ENCODE data around the gene CD46.

Gene CD46

GRCh38 chr1:207822602-207823451, 71.0 kb downstream of the CD46 start:
- Histone ChIP-seq H3K9me3 (ENCODE audit: control insufficient read depth, insufficient read depth, low read length) (no peaks in the 10 kb centered on the region), H3K27me3 (ENCODE audit: control insufficient read depth, insufficient read depth, low read length) (no peaks in the 10 kb centered on the region), H3K4me1 (ENCODE audit: control insufficient read depth, insufficient read depth, low read length) (peaks cover 2% of the 10 kb centered on the region; the same call in 1 of the 2 replicates), H3K36me3 (ENCODE audit: control insufficient read depth, insufficient read depth, low read length) (no peaks in the 10 kb centered on the region), H3K27ac (ENCODE audit: low read length) (no peak overlapping the region), H3K4me3 (ENCODE audit: low read length) (no peak overlapping the region)
- DNase-seq (ENCODE audit: low read depth, low spot score), result no peak
- no CpG with 5 or more reads among the region's 11 CpGs for WGBS (ENCODE audit: insufficient coverage, insufficient read length)

- Histone ChIP-seq H3K4me1 (ENCODE audit: control insufficient read depth, insufficient read depth, low read length) (peaks cover 2% of the 10 kb centered on the region; the same call in 1 of the 2 replicates), H3K9me3 (ENCODE audit: control insufficient read depth, insufficient read depth, low read length) (no peaks in the 10 kb centered on the region), H3K27me3 (ENCODE audit: control insufficient read depth, insufficient read depth, low read length) (no peaks in the 10 kb centered on the region), H3K27ac (ENCODE audit: low read length) (no peak overlapping the region), H3K4me3 (ENCODE audit: low read length) (no peak overlapping the region), H3K36me3 (ENCODE audit: control insufficient read depth, insufficient read depth, low read length) (no peaks in the 10 kb centered on the region)
- no CpG with 5 or more reads among the region's 19 CpGs for WGBS (ENCODE audit: insufficient coverage, insufficient read length)
- DNase-seq (ENCODE audit: low read depth, low spot score), result no peak
Measured at GRCh38 chr1:207823531-207823879, 71.7 kb downstream of the CD46 start.

DNA sequence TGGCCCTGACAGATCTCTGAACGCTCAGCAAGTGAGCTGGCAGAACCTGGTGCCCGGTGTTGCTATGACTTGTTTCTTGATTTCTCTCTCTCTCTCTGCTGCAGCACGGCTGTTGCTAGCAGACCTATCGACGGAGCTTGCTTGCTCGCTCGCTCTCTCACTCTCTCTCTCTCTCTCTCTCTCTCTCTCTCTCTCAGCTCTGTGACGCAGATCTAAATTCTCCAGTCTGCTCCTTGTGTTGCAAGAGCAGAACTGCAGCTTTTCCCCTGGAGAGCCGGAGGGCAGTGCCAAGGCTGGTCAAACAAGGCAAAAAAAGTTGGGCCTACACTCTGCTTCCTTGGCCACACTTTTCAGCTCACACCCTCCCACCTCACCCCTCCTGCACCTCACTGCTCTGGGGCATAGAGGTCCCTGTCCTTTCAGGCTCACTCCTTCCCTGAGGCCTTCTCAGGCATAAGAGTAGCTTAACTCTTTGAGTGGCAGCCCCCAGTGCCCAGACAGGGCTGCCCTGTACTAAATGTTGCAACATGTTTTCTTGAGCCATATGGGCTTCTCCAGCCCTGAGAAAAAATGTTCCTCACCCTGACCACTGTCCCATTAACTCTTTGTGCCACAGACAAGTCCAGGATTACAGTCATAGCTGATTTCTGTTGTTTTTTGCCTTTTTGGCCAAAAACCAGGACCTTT, 72.2 kb downstream of the CD46 start:
- H3K36me3 ChIP-seq (ENCODE audit: control insufficient read depth, insufficient read depth, low read length), result no peaks in the 10 kb centered on the region
- no peak overlapping the region for H3K27ac ChIP-seq (ENCODE audit: low read length)
- WGBS (ENCODE audit: insufficient coverage, insufficient read length), result no CpG with 5 or more reads among the region's 9 CpGs
- no peak for DNase-seq (ENCODE audit: low read depth, low spot score)
- H3K27me3 ChIP-seq (ENCODE audit: control insufficient read depth, insufficient read depth, low read length), result no peaks in the 10 kb centered on the region
- peaks cover 2% of the 10 kb centered on the region; the same call in 1 of the 2 replicates for H3K4me1 ChIP-seq (ENCODE audit: control insufficient read depth, insufficient read depth, low read length)
- H3K9me3 ChIP-seq (ENCODE audit: control insufficient read depth, insufficient read depth, low read length), result no peaks in the 10 kb centered on the region
- no peak overlapping the region for H3K4me3 ChIP-seq (ENCODE audit: low read length)

- no CpG with 5 or more reads among the region's 6 CpGs for WGBS (ENCODE audit: insufficient coverage, insufficient read length)
- Histone ChIP-seq H3K36me3 (ENCODE audit: control insufficient read depth, insufficient read depth, low read length) (no peaks in the 10 kb centered on the region), H3K4me3 (ENCODE audit: low read length) (no peak overlapping the region), H3K4me1 (ENCODE audit: control insufficient read depth, insufficient read depth, low read length) (peaks cover 2% of the 10 kb centered on the region; the same call in 1 of the 2 replicates), H3K27ac (ENCODE audit: low read length) (no peak overlapping the region), H3K9me3 (ENCODE audit: control insufficient read depth, insufficient read depth, low read length) (no peaks in the 10 kb centered on the region), H3K27me3 (ENCODE audit: control insufficient read depth, insufficient read depth, low read length) (no peaks in the 10 kb centered on the region)
- no peak for DNase-seq (ENCODE audit: low read depth, low spot score)
Measured at GRCh38 chr1:207824691-207825408, 73.0 kb downstream of the CD46 start.

DNA sequence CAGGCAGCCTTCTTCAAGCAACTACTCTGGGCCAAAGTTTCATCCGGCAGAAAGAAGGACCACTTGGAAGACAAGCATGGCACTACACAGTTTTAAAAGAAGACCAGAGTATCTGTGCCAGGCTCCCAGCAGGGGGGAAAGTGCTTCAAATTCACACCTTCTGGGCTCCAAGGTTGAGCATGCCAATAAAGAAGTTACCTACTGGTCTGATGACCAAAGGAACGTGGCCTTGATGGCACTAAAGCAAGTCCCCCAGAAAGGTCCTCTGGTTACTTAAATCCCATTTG, 73.5 kb downstream of the CD46 start:
- WGBS (ENCODE audit: insufficient coverage, insufficient read length), result no CpG with 5 or more reads among the region's 2 CpGs

GRCh38 chr1:207825719-207826556, 74.1 kb downstream of the CD46 start:
- Histone ChIP-seq H3K27me3 (ENCODE audit: control insufficient read depth, insufficient read depth, low read length) (no peaks in the 10 kb centered on the region), H3K4me3 (ENCODE audit: low read length) (no peak overlapping the region), H3K9me3 (ENCODE audit: control insufficient read depth, insufficient read depth, low read length) (no peaks in the 10 kb centered on the region), H3K27ac (ENCODE audit: low read length) (no peak overlapping the region), H3K36me3 (ENCODE audit: control insufficient read depth, insufficient read depth, low read length) (no peaks in the 10 kb centered on the region), H3K4me1 (ENCODE audit: control insufficient read depth, insufficient read depth, low read length) (peaks cover 2% of the 10 kb centered on the region; the same call in 1 of the 2 replicates)
- no CpG with 5 or more reads among the region's 18 CpGs for WGBS (ENCODE audit: insufficient coverage, insufficient read length)
- DNase-seq (ENCODE audit: low read depth, low spot score), result no peak

More for the DNA sequence above, 73.5 kb downstream of the CD46 start:
- Histone ChIP-seq H3K27ac (ENCODE audit: low read length) (no peak overlapping the region), H3K9me3 (ENCODE audit: control insufficient read depth, insufficient read depth, low read length) (no peaks in the 10 kb centered on the region), H3K4me1 (ENCODE audit: control insufficient read depth, insufficient read depth, low read length) (peaks cover 2% of the 10 kb centered on the region; the same call in 1 of the 2 replicates), H3K27me3 (ENCODE audit: control insufficient read depth, insufficient read depth, low read length) (no peaks in the 10 kb centered on the region), H3K4me3 (ENCODE audit: low read length) (no peak overlapping the region), H3K36me3 (ENCODE audit: control insufficient read depth, insufficient read depth, low read length) (no peaks in the 10 kb centered on the region)
- DNase-seq (ENCODE audit: low read depth, low spot score), result no peak

DNA sequence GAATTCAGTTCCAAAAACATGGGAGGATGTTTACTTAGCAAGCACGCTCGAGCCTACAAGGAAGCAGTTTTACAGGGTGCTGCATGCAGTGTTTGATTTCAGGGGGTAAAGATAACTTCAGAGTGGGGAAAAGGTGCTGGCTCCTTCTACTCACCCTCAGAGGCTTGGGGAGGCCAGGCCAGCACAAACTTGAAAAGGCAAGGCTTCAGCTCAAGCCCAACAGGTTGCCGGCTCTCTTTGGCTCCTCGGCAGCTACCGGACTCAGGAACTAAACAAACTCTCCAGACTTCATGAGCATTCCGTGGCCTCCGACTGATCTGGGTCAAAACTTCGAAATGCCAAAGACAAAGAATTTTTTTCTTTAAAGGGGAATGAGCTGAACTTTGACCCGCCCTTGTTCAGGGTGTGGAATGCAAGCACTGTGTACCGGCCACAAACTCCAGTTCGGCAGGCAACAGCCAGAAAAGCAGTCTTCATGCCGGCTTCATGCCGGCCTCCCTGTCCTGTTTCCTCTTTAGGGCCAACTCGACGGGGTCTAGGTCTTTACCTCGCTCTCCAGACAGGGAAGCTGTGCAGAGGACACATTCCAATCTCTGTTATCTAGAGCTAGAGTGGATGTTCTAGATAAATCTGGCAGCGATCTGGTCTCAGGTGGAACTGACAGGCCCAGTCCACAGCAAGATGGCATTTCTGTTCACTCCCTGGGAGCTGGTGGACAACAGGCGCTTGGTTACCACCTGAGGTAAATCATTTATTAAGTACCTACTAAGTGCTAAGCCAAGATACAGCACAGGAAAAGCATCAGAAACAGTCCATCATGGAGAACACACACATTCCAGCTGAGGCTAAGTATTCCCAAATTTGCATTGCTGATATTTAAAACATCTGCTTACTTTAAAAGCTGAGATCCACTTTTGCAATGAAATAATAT, 75.0 kb downstream of the CD46 start:
- Histone ChIP-seq H3K4me3 (ENCODE audit: low read length) (no peak overlapping the region), H3K27ac (ENCODE audit: low read length) (no peak overlapping the region), H3K36me3 (ENCODE audit: control insufficient read depth, insufficient read depth, low read length) (no peaks in the 10 kb centered on the region), H3K9me3 (ENCODE audit: control insufficient read depth, insufficient read depth, low read length) (no peaks in the 10 kb centered on the region), H3K27me3 (ENCODE audit: control insufficient read depth, insufficient read depth, low read length) (no peaks in the 10 kb centered on the region), H3K4me1 (ENCODE audit: control insufficient read depth, insufficient read depth, low read length) (peaks cover 2% of the 10 kb centered on the region; the same call in 1 of the 2 replicates)
- WGBS (ENCODE audit: insufficient coverage, insufficient read length), result no CpG with 5 or more reads among the region's 18 CpGs
- DNase-seq (ENCODE audit: low read depth, low spot score), result no peak

- H3K9me3 ChIP-seq (ENCODE audit: control insufficient read depth, insufficient read depth, low read length), result no peaks in the 10 kb centered on the region
- WGBS (ENCODE audit: insufficient coverage, insufficient read length), result no CpG with 5 or more reads among the region's 2 CpGs
- no peaks in the 10 kb centered on the region for H3K36me3 ChIP-seq (ENCODE audit: control insufficient read depth, insufficient read depth, low read length)
- no peak overlapping the region for H3K27ac ChIP-seq (ENCODE audit: low read length)
- H3K27me3 ChIP-seq (ENCODE audit: control insufficient read depth, insufficient read depth, low read length), result no peaks in the 10 kb centered on the region
- no peak for DNase-seq (ENCODE audit: low read depth, low spot score)
- H3K4me1 ChIP-seq (ENCODE audit: control insufficient read depth, insufficient read depth, low read length), result no peaks in the 10 kb centered on the region
- no peak overlapping the region for H3K4me3 ChIP-seq (ENCODE audit: low read length)
Measured at GRCh38 chr1:207827488-207827830, 75.6 kb downstream of the CD46 start.

- H3K27ac ChIP-seq (ENCODE audit: low read length), result no peak overlapping the region
- no peaks in the 10 kb centered on the region for H3K36me3 ChIP-seq (ENCODE audit: control insufficient read depth, insufficient read depth, low read length)
- no peaks in the 10 kb centered on the region for H3K4me1 ChIP-seq (ENCODE audit: control insufficient read depth, insufficient read depth, low read length)
- WGBS (ENCODE audit: insufficient coverage, insufficient read length), result no CpG with 5 or more reads among the region's 5 CpGs
- H3K9me3 ChIP-seq (ENCODE audit: control insufficient read depth, insufficient read depth, low read length), result no peaks in the 10 kb centered on the region
- no peak for DNase-seq (ENCODE audit: low read depth, low spot score)
- no peaks in the 10 kb centered on the region for H3K27me3 ChIP-seq (ENCODE audit: control insufficient read depth, insufficient read depth, low read length)
- no peak overlapping the region for H3K4me3 ChIP-seq (ENCODE audit: low read length)
Measured at GRCh38 chr1:207828046-207828445, 76.2 kb downstream of the CD46 start.
